Activated naive CD8-positive, alpha-beta T cell (primary cell): ENCODE measurements around the gene ADAM12.
"Not testable (repeated sequence)": the region's sequence is repeated elsewhere in the genome, so short reads cannot be mapped to it uniquely, and the experiment has no call there.

Source experiments
- H3K27ac Mint-ChIP-seq: one replicate; pipeline ENCODE4 v1.8.0; 2021; ENCODE audit warnings: mixed read lengths
- H3K27me3 Mint-ChIP-seq: one replicate; pipeline ENCODE4 v1.8.0; 2021; ENCODE audit warnings: mixed read lengths
- H3K36me3 Mint-ChIP-seq: one replicate; pipeline ENCODE4 v1.8.0; 2021; ENCODE audit warnings: mixed read lengths
- H3K4me1 Mint-ChIP-seq: one replicate; pipeline ENCODE4 v1.8.0; 2021; ENCODE audit warnings: low read depth, mixed read lengths
- H3K4me3 Mint-ChIP-seq: one replicate; pipeline ENCODE4 v1.8.0; 2021; ENCODE audit warnings: mild to moderate bottlenecking, mixed read lengths
- H3K9me3 Mint-ChIP-seq: one replicate; pipeline ENCODE4 v1.8.0; 2021; ENCODE audit warnings: low read depth, mixed read lengths

The ADAM12 gene

GRCh38 chr10:126255313-126255712 is 133.0 kb downstream of the ADAM12 start:
- Mint-ChIP-seq H3K36me3 (no peaks in the 10 kb centered on the region), H3K9me3 (no peaks in the 10 kb centered on the region), H3K27ac (no peak overlapping the region), H3K4me3 (no peak overlapping the region), H3K4me1 (no peaks in the 10 kb centered on the region), H3K27me3 (peaks cover 1% of the 10 kb centered on the region)

- no peaks in the 10 kb centered on the region for H3K9me3 Mint-ChIP-seq
- no peaks in the 10 kb centered on the region for H3K36me3 Mint-ChIP-seq
- H3K27me3 Mint-ChIP-seq, result peaks cover 1% of the 10 kb centered on the region
- no peaks in the 10 kb centered on the region for H3K4me1 Mint-ChIP-seq
- no peak overlapping the region for H3K4me3 Mint-ChIP-seq
- no peak overlapping the region for H3K27ac Mint-ChIP-seq
Observed at GRCh38 chr10:126253611-126253998, 134.7 kb downstream of the ADAM12 start.

- H3K36me3 Mint-ChIP-seq, result no peaks in the 10 kb centered on the region
- H3K27me3 Mint-ChIP-seq, result peaks cover 1% of the 10 kb centered on the region
- H3K4me1 Mint-ChIP-seq, result no peaks in the 10 kb centered on the region
- no peak overlapping the region for H3K4me3 Mint-ChIP-seq
- no peaks in the 10 kb centered on the region for H3K9me3 Mint-ChIP-seq
- H3K27ac Mint-ChIP-seq, result no peak overlapping the region
Observed at GRCh38 chr10:126252884-126253610, 135.2 kb downstream of the ADAM12 start.

GRCh38 chr10:126251778-126252407 is 136.4 kb downstream of the ADAM12 start:
- Mint-ChIP-seq H3K9me3 (no peaks in the 10 kb centered on the region), H3K4me3 (no peak overlapping the region)

GRCh38 chr10:126250527-126251310 is 137.6 kb downstream of the ADAM12 start:
- no peaks in the 10 kb centered on the region for H3K4me1 Mint-ChIP-seq
- no peaks in the 10 kb centered on the region for H3K27me3 Mint-ChIP-seq
- no peaks in the 10 kb centered on the region for H3K36me3 Mint-ChIP-seq
- H3K9me3 Mint-ChIP-seq, result no peaks in the 10 kb centered on the region
- no peak overlapping the region for H3K4me3 Mint-ChIP-seq
- no peak overlapping the region for H3K27ac Mint-ChIP-seq

More at GRCh38 chr10:126251778-126252407, 136.4 kb downstream of the ADAM12 start:
- Mint-ChIP-seq H3K27me3 (no peaks in the 10 kb centered on the region), H3K36me3 (no peaks in the 10 kb centered on the region), H3K27ac (no peak overlapping the region), H3K4me1 (no peaks in the 10 kb centered on the region)

GRCh38 chr10:126250045-126250444 is 138.2 kb downstream of the ADAM12 start:
- no peaks in the 10 kb centered on the region for H3K9me3 Mint-ChIP-seq
- H3K27me3 Mint-ChIP-seq, result no peaks in the 10 kb centered on the region
- no peaks in the 10 kb centered on the region for H3K4me1 Mint-ChIP-seq
- H3K36me3 Mint-ChIP-seq, result no peaks in the 10 kb centered on the region
- H3K4me3 Mint-ChIP-seq, result no peak overlapping the region
- no peak overlapping the region for H3K27ac Mint-ChIP-seq

GRCh38 chr10:126247446-126247975 is 140.8 kb downstream of the ADAM12 start:
- H3K4me1 Mint-ChIP-seq, result no peaks in the 10 kb centered on the region
- H3K27ac Mint-ChIP-seq, result no peak overlapping the region
- no peak overlapping the region for H3K4me3 Mint-ChIP-seq

GRCh38 chr10:126246396-126246795 is 141.9 kb downstream of the ADAM12 start:
- H3K36me3 Mint-ChIP-seq, H3K27me3 Mint-ChIP-seq, H3K9me3 Mint-ChIP-seq, H3K4me3 Mint-ChIP-seq, H3K27ac Mint-ChIP-seq, H3K4me1 Mint-ChIP-seq: not testable (repeated sequence)

More at GRCh38 chr10:126247446-126247975, 140.8 kb downstream of the ADAM12 start:
- H3K9me3 Mint-ChIP-seq, result no peaks in the 10 kb centered on the region
- H3K36me3 Mint-ChIP-seq, result no peaks in the 10 kb centered on the region
- no peaks in the 10 kb centered on the region for H3K27me3 Mint-ChIP-seq

GRCh38 chr10:126245501-126245900 is 142.8 kb downstream of the ADAM12 start:
- H3K36me3 Mint-ChIP-seq, result no peaks in the 10 kb centered on the region
- H3K27me3 Mint-ChIP-seq, result no peaks in the 10 kb centered on the region
- H3K4me3 Mint-ChIP-seq, result no peak overlapping the region
- H3K27ac Mint-ChIP-seq, result no peak overlapping the region
- no peaks in the 10 kb centered on the region for H3K9me3 Mint-ChIP-seq
- H3K4me1 Mint-ChIP-seq, result no peaks in the 10 kb centered on the region

- H3K36me3 Mint-ChIP-seq, result no peaks in the 10 kb centered on the region
- H3K27ac Mint-ChIP-seq, result no peak overlapping the region
- no peaks in the 10 kb centered on the region for H3K4me1 Mint-ChIP-seq
- peaks cover 2% of the 10 kb centered on the region for H3K27me3 Mint-ChIP-seq
- H3K9me3 Mint-ChIP-seq, result no peaks in the 10 kb centered on the region
- no peak overlapping the region for H3K4me3 Mint-ChIP-seq
Observed at GRCh38 chr10:126243971-126244370, 144.3 kb downstream of the ADAM12 start.

- H3K27ac Mint-ChIP-seq, result no peak overlapping the region
- no peaks in the 10 kb centered on the region for H3K9me3 Mint-ChIP-seq
- no peaks in the 10 kb centered on the region for H3K4me1 Mint-ChIP-seq
- no peaks in the 10 kb centered on the region for H3K36me3 Mint-ChIP-seq
- peaks cover 2% of the 10 kb centered on the region for H3K27me3 Mint-ChIP-seq
- no peak overlapping the region for H3K4me3 Mint-ChIP-seq
Observed at GRCh38 chr10:126243306-126243705, 145.0 kb downstream of the ADAM12 start.

GRCh38 chr10:126242397-126243260 is 145.6 kb downstream of the ADAM12 start:
- Mint-ChIP-seq H3K9me3 (no peaks in the 10 kb centered on the region), H3K27ac (no peak overlapping the region), H3K4me1 (no peaks in the 10 kb centered on the region), H3K4me3 (no peak overlapping the region), H3K27me3 (peaks cover 2% of the 10 kb centered on the region), H3K36me3 (no peaks in the 10 kb centered on the region)

GRCh38 chr10:126240483-126240882 is 147.8 kb downstream of the ADAM12 start:
- Mint-ChIP-seq H3K27ac (no peak overlapping the region), H3K9me3 (no peaks in the 10 kb centered on the region), H3K27me3 (peaks cover 2% of the 10 kb centered on the region), H3K4me1 (no peaks in the 10 kb centered on the region), H3K4me3 (no peak overlapping the region), H3K36me3 (no peaks in the 10 kb centered on the region)

- Mint-ChIP-seq H3K4me1 (no peaks in the 10 kb centered on the region), H3K36me3 (no peaks in the 10 kb centered on the region), H3K9me3 (no peaks in the 10 kb centered on the region), H3K27ac (no peak overlapping the region), H3K27me3 (peaks cover 2% of the 10 kb centered on the region), H3K4me3 (no peak overlapping the region)
Observed at GRCh38 chr10:126239844-126240243, 148.4 kb downstream of the ADAM12 start.
